ENCODE results near the gene CARD10. TPM values are rescaled to one million over a fixed set of nuclear protein-coding genes. Genes with fewer than 3 reads are reported as not detected.

The CARD10 gene
- total and polyA plus RNA-seq, 2 of the 13 experiments (the other 11 are each of a cell fraction or from before 2014, with no cell fraction given), result 35.2 to 55.8 TPM

- TF ChIP-seq NR2F2 (IDR thresholded peaks at IDR 0.05; ENCODE audit: borderline replicate concordance, low read depth), result no peak
- no peak for TF ChIP-seq ELF4 (CRISPR knock-in tag; IDR thresholded peaks at IDR 0.05; ENCODE audit: borderline replicate concordance)
- no peak for TF ChIP-seq RFXAP (CRISPR knock-in tag; IDR thresholded peaks at IDR 0.05; ENCODE audit: borderline replicate concordance)
- no peak for TF ChIP-seq ZFYVE20 (CRISPR knock-in tag; IDR thresholded peaks at IDR 0.05; ENCODE audit: borderline replicate concordance, low read depth)
- TF ChIP-seq BATF2 (CRISPR knock-in tag; IDR thresholded peaks at IDR 0.05), result no peak
- no peak for TF ChIP-seq FOXP4 (CRISPR knock-in tag; IDR thresholded peaks at IDR 0.05)
- no peak for TF ChIP-seq TBP (CRISPR knock-in tag; IDR thresholded peaks at IDR 0.05)
- no peak for TF ChIP-seq NBN (conservative IDR thresholded peaks at IDR 0.05)
- TF ChIP-seq PHF5A (CRISPR knock-in tag; IDR thresholded peaks at IDR 0.05; ENCODE audit: low read depth, unreplicated experiment), result no peak
- no peak for TF ChIP-seq CHD2 (IDR thresholded peaks at IDR 0.05; ENCODE audit: low read depth, low read length)
- TF ChIP-seq PAXIP1 (CRISPR knock-in tag; conservative IDR thresholded peaks at IDR 0.05), result no peak
- TF ChIP-seq E2F2 (CRISPR knock-in tag; IDR thresholded peaks at IDR 0.05; ENCODE audit: borderline replicate concordance), result no peak
- TF ChIP-seq ZBTB38 (CRISPR knock-in tag; IDR thresholded peaks at IDR 0.05), result no peak
- TF ChIP-seq TFDP1 (CRISPR knock-in tag; IDR thresholded peaks at IDR 0.05; ENCODE audit: borderline replicate concordance), result peak; percentile 46; the same call in 1 of the 2 replicates
- no peak for TF ChIP-seq ZKSCAN8 (CRISPR knock-in tag; IDR thresholded peaks at IDR 0.05; ENCODE audit: borderline replicate concordance)
- no peak; the same call in 1 of the 2 replicates for TF ChIP-seq TCF7 (IDR thresholded peaks at IDR 0.05; ENCODE audit: low read depth)
- peak; percentile 18; the same call in 1 of the 2 replicates for TF ChIP-seq IRF2 (CRISPR knock-in tag; IDR thresholded peaks at IDR 0.05)
- 0 out of 2 replicates have a peak, but pooled peaks have one; percentile 13 for TF ChIP-seq MYNN (CRISPR knock-in tag; IDR thresholded peaks at IDR 0.05; ENCODE audit: low read depth)
These were observed 16.7 kb downstream of the CARD10 start (continued) for GRCh38 chr22:37502342-37503182.

All from HepG2 (cell line).